GM18858 (cell line): ENCODE measurements around the gene CYYR1.
"Not testable (repeated sequence)": the region's sequence is repeated elsewhere in the genome, so short reads cannot be mapped to it uniquely, and the experiment has no call there.

Experiments
- ATAC-seq: cut with Tn5 transposase; IDR thresholded peaks from one replicate; pipeline ENCODE4 v1.9.1; 2021; ENCODE audit not compliant: unreplicated experiment

CYYR1 gene

DNA sequence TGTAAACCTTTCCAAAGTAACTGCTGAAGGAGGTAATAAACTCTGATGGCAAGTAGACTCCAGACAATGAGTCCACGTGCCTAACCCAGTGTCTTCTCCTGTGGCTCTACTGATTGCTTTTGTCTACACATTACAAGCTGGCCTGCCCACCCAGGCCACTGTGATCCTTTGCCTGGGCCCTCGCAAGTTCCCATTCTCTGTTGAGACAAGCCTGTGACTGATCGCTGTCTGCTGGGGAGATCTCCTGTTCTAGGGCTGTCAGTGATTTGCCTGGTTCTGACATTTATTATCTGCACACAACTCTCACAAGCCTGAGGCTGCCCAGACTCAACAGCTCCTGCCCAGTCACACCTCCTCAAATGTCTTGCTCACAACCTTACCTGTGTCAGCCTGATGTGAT is 81.4 kb downstream of the CYYR1 start:
- ATAC-seq: no peak

DNA sequence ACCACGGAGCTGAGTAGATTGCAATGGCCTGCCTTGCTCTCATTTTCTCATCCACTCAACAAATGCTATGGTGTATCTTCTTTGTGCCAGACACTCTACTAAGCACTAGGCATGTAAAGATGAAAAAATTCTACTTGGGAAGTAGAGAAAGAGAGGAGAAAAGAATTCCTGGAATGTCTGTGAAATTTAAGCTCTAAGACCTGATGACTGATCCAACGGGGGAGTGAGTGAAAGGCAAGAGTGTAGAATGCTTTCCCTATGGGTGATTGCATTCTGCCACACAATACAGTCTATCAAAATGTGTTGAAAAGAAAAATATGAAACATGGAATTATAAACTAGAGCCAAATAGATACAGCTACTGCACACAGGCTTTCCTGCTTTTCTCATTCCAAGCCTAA is 82.3 kb downstream of the CYYR1 start:
- ATAC-seq: no peak

DNA sequence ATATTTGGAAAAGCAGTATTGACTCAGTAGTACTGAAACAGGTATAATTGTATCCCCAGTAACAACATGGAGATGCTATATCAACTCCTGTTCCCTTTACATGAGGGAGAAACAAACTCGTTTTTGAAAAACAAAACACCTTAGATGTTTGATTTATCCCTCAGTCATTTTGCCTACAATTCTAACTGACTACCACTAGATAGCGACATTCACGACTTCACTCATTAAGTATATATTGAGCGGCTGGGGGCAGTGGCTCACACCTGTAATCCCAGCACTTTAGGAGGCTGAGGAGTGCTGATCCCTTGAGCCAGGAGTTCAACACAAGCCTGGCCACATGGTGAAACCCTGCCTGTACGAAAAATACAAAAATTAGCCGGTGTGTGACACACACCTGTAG is 83.3 kb downstream of the CYYR1 start:
- no peak for ATAC-seq

DNA sequence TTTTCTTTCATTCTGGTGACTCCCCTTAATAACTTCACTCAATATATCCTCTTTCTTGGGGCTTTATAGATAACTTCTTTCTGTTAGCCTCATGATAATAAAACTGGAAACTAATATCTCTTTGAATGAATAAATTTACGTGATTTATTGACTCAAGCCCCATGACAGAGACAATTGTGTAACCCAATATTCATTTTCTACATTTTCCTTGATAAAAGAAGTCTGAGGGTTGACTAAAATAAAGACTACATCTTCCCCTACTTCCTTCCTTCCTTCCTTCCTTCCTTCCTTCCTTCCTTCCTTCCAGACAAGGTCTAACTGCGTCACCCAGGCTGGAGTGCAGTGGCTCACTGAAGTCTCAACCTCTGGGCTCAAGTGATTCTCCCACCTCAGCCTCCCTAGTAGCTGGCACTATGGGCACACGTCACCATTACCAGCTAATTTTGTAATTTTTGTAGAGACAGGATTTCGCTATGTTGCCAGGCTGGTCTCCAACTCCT is 85.1 kb downstream of the CYYR1 start:
- ATAC-seq: no peak

DNA sequence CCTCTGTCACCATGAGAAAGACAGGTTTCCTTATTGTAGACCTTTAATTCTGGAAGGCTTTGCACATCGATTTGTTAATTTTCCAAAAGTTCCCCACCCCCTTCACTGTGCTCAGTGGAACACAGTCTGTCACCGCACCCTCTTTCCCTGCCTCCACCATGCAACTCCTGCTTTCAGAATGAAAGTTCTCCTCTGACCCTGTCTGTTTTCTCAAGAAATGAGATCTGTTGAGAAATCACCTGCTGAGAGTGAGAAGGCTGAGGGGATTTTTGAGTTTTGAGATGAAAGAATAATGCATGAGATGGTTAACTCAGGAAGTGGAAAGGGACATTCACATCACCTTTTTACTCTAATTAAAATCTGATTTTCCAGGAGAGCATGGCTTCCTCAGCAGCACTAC is 99.6 kb downstream of the CYYR1 start:
- ATAC-seq: no peak

DNA sequence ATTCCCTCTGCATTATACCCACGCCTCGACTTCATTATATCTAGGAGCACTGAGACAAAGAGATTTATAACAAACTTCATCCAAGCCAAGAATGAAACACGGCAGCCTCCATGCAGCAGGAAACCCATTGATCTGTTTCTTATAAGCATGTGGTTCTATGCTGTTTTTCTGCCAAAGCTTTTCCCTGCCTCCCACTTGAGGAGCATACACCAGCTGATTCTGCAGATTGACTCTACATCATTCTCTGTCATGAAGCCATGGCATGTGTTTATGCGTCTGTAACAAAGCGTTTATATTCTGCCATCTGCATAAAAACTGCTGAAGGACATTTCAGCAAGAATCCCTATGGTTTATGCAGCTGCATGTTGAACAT is 102.0 kb downstream of the CYYR1 start:
- ATAC-seq: no peak

DNA sequence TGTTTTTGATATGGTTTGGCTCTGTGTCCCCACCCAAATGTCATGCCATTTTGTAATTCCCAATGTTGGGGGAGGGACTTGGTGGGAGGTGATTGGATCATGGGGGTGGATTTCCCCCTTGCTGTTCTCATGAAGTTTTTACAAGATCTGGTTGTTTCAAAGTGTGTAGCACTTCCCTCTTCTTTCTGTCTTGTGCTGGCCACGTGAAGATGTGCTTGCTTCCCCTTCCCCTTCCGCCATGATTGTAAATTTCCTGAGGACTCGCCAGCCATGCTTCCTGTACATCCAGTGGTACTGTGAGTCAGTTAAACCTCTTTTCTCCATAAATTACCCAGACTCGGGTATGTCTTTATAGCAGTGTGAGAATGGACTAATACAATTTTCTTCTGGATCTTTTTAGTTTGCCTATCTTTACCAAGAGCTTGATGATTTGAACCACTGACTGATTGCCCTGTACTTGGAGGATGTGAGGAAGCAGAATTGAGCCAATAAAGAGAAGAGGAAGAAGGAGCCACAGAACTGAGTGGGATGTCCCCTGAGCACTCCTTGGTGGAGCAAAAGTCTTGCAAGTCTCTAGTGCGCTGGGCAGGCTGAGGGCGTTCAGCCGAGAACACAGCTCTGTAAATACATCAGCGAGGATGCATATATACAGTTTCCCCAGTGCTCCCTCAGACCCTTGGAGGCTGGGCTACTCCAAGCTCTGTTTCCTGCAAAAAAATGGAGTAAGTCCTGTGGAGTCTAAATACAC is 102.6 kb downstream of the CYYR1 start:
- no peak for ATAC-seq

DNA sequence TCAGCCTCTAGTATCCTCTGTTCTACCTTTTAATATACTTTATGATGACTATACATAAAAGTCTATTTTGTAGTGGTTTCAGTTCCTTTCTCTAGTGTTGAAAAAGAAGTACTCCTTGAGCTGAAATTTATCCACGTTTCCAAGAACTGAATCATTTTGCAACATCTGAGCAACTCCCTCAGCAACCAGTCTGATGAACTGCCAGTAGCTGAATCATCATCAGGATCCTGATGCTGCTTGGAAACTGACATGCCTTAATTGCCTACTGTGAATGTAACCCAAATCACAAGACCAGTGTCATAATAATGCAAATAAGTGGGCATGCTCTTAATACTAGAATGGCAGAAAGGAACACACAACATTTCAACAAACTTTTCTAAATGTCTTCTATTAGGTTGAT is 103.3 kb downstream of the CYYR1 start:
- ATAC-seq: no peak

DNA sequence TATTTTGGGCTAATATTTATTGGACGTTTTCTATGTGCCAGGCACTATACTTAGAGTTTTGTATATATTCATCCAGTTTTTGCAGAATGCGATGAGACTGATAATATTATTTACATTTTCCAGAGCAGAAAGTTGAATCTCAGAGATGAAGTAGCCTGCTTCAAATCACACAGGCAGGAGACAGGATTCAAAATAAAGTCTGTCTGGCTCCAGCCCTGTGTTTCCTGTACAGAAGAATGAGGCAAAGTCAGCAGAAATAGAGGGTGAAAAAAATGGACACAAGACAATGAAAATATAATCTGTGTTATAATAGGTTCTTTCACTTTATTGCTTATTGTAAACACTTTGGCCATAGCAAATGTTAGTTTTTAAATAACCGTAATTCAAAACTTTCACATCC is 107.2 kb downstream of the CYYR1 start:
- ATAC-seq: no peak

DNA sequence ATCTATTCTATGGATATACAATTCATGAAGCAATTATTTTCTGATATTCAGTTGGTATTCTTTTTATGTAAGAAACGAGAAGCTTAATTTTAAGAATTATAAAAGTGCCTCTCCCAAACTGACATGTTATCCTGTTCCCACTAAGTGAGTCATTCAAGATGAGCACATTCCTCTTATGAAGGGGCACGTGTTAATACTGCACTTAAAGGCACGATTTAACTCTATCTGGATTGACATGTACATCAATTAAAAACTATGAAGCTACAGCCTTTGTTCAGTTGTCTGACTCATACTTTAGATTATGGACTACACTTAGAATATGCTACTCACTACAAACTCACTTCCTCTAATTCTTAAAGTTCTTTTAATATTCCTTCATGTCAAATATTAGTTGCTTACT is 111.6 kb downstream of the CYYR1 start:
- ATAC-seq: no peak

DNA sequence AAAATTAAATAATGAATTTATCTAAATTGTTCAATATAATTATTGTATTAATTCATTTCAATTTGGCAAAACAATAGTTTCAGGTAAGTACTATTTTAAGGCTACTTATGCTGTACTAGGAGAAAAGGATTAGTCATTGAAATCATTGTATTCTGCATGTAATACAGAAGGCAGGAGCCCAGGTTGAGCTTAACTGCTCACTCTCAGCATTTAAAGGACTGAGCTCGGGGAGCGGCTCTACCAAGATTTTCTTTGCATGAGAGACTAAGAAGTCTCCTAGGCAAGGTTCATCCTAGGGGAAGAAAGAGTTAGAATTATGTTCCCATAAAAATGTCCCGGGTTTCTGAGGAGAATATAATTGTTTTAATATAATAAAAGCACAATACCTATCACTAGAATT is 112.5 kb downstream of the CYYR1 start:
- ATAC-seq: no peak

DNA sequence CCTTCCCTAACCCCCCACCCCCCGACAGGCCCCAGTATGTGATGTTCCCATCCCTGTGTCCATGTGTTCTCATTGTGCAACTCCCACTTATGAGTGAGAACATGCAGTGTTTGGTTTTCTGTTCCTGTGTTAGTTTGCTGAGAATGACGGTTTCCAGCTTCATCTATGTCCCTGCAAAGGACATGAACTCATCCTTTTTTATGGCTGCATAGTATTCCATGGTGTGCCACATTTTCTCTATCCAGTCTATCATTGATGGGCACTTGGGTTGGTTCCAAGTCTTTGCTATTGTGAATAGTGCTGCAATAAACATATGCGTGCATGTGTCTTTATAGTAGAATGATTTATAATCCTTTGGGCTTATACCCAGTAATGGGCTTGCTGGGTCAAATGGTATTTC is 114.2 kb downstream of the CYYR1 start:
- ATAC-seq: not testable (repeated sequence)

DNA sequence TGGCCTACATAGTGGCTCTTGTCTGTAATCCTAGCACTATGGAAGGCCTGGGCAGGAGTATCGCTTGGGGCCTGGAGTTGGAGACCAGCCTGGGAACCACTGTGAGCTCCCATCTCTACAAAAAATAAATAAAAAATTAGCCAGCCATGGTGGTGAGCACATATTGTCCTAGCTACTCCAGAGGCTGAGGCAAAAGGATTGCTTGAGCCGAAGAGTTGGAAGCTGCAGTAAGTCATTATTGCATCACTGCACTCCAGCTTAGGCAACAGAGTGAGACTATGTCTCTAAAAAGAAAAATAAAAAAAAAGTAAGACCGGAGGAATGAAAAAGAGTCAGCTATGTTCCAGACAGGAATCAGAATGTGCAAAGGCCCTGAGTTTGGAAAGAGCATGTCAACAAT is 115.3 kb downstream of the CYYR1 start:
- no peak for ATAC-seq

DNA sequence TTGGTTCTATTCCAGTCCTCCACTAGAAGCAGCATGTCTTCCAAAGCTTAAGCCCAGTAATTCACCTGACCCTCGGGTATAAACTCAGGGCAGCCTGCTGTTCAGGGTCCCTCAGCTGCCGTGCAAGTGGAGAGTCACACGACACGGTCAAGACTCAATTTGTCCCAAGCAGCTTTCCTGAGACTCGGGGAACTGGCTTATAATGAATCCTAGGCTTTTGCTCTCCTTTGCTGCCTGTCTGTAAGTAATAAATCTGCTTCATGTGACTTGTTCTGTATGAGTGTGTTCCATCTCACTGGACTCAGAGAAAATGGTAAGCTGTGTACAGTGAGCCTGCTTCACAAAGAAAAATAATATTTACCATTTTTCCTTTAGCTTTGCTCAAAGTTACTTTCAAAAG is 119.8 kb downstream of the CYYR1 start:
- ATAC-seq: no peak

DNA sequence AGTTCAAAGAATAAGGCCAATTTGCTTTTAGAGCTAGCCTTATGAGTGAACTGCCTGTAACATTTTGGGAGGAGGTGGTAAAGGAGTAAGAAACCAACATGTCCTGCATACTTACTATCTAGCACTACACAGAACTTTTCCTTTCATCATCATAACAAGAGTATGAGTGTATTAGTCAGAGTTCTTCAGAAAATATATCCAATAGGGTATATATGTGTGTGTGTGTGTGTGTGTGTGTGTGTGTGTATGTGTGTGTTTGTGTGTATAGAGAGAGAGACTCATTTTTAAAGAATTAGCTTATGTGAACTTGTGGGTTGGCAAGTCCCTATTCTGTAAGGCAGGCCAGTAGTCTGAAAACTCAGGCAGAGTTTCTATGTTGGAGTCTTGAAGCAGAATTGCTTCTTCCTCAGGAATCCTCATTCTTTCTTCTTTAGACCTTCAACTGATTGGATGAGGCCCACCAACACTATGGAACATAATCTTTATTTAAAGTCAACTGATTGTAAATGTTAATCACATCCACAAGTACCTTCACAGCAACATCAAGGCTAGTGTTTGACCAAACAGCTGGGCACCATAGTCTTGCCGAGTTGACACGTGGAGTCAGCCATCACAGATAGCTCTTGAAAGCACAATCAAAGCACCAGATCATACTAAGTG is 121.9 kb downstream of the CYYR1 start:
- no peak for ATAC-seq

DNA sequence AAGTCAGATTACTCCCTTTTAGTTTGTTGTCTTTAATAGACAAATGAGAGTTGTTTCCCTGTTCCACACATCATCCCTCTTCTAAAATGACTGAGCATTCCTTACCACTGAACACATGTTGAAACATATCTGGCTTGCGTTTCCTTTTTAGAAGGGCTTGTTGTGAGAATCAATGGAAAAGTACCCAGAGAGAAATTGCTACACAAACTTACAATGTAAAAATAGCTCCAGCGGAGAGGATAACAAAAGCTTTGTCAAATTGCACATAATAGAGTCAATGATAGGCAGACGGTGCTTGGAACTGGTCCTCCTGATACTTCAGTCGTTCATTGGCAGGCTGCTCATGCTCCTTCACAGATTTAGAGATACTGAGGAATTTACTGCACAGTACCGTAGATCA is 123.9 kb downstream of the CYYR1 start:
- no peak for ATAC-seq

DNA sequence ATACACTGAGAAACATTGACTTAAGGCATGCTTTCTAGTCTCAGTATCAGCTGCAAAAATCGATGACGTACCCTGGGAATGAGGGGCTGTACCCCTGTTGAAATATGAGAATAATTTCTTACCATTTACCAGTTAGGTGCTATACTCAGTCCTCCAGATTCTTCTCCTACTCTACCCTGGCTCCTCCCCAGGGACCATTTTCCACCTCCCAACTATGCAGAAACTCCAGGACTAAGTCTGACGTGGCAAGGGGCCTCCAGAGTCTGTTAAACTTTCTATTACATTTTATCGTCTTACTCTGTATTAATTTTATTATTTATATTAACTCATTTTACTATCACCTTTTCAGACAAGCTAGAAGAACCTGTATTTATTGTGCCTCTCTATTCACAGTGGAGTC is 124.3 kb downstream of the CYYR1 start:
- ATAC-seq: no peak

DNA sequence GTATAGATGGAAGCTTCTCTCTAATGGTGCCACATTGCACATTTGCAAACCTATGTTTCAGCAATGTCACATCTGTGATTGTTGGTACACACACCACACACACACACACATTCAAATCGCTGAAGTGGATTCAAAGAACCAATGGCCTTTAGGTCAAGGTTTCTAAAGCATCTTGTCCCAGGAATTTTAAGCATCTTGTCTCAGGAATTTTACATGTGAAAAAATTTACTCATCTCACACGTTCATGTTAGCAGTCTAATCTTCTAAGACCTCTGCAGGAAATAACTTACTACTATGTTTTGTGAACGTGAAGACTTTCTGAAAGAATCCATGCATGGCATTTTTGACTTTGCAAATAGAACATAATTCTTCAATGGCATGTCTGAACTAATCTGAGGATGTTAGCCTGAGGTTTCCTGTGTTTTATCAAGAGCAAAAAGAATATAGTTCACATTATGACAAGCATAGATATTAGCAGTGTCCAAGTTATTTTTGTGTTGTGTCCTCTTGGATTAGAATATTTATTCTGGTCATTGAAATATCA is 125.1 kb downstream of the CYYR1 start:
- no peak for ATAC-seq

DNA sequence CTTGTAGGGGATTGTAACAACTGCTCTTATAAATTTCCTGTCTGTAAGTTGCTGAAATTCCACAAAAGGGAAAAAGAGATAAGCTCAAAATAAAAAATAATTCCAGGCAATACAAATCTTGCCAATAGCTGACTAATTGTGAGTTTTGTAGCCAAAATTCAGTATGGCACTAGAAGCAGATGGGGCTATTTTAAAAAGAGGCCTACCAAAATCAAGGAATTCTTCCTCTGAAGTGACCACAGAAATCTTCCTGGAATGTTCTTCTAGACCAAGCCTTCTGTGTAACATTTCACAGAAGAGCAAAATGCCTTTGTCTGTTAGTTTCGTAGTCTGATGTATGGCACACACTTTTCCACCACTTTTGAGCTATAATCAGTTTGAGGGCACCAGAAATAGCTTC is 127.6 kb downstream of the CYYR1 start:
- ATAC-seq: no peak

DNA sequence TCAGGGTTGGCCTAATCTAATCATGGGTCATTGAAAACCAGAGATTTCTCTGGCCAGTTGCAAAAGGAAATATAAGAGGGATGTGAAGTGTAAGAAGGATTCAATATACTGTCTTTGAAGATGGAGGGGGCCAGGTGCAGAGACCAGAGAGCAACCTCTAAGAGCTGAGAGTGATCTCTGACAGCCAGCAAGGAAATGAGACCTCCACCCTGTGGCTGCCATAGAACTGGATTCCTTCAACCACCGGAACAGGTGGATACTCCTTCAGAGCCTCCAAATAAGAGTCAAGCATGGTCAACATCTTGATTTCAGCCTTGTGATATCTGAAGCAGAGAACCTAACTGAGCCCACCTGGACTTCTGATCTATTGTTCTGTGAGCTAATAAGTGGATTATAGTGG is 128.4 kb downstream of the CYYR1 start:
- ATAC-seq: no peak

DNA sequence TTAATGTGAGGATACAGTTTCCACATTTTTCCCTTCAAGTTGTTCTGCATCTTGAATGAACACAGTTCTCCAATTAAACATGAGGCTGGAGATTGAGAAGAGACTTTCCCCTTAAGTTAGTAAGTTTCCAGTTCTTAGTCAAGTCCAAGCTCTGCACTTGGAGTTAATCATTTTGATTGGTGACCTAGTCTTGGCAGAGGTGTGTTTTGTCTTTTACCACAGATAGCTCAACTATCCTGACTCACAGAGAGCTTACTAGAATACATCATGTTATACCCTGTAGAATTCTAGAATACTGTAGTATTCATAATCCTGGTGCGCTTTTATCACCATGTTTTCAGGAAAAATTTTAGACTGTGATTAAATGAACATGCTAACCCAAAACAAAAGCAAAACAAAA is 129.2 kb downstream of the CYYR1 start:
- no peak for ATAC-seq

DNA sequence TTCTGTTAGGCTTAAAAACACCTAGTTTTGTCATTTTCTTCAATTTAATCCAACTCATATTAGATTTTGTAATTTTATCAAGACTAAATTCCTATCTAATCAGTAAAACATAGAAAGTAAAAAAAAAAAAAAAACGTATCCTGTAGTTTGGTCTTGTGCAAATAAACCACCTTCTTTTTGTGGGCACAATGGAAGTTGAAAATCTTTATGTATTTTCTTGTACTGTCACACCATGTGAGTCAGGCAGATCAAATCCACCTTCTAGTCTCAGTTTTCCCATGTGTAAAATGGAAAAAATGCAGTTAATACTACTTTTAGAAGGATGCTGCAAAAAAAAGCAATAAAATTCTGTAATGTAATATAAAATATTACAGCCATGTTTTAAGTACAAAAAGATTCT is 129.8 kb downstream of the CYYR1 start:
- no peak for ATAC-seq

DNA sequence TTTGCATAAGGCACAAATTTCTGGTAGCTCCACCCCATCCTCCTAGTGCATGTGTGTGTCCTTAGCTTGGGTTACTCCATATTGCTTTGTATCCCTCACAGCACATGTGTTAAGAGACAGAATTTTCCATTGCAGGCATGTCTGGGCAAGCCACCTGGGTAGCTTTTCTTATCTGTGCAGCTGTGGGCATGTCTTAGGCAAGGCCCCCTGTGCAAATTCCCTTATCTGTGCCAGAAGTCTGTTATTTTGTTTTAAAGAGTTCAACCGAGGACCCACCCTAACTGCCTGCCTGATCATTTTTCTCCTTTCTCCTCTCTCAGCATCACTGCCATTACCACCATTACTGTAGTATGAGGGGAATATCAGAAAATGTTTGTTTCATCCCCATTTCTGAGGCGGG is 131.9 kb downstream of the CYYR1 start:
- ATAC-seq: no peak
